ENCODE measurements around the gene GALNS.

GALNS gene

DNA sequence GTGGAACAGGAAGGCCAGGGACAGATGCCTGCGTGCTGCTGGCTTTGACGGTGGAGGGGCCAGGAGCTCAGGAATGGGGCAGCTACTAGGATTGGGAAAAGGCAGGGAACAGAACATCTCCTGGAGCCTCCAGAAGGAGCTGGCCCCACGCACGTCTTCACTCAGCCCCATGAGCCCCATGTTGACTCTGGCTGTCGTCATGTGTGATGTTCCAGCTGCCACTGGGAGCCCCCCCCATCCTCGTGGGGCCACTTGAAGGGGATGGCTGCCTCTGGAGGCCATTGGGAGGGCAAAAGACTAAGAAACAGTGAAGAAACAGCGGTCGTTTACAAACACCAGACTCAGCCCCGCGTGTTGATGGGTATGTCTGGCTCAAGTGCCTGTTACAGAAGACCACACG, 26.5 kb downstream of the GALNS start:
- no peak overlapping the region for H3K27ac ChIP-seq (ENCODE audit: low read depth, low read length)
- no peak overlapping the region for H3K4me2 ChIP-seq (ENCODE audit: low read depth, low read length, poor library complexity, severe bottlenecking)
- TF ChIP-seq, protein P1, sequence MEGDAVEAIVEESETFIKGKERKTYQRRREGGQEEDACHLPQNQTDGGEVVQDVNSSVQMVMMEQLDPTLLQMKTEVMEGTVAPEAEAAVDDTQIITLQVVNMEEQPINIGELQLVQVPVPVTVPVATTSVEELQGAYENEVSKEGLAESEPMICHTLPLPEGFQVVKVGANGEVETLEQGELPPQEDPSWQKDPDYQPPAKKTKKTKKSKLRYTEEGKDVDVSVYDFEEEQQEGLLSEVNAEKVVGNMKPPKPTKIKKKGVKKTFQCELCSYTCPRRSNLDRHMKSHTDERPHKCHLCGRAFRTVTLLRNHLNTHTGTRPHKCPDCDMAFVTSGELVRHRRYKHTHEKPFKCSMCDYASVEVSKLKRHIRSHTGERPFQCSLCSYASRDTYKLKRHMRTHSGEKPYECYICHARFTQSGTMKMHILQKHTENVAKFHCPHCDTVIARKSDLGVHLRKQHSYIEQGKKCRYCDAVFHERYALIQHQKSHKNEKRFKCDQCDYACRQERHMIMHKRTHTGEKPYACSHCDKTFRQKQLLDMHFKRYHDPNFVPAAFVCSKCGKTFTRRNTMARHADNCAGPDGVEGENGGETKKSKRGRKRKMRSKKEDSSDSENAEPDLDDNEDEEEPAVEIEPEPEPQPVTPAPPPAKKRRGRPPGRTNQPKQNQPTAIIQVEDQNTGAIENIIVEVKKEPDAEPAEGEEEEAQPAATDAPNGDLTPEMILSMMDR (IDR thresholded peaks at IDR 0.05; ENCODE audit: insufficient read depth, low read length, poor library complexity, severe bottlenecking) = no peak
- no peak for TF ChIP-seq EZH2phosphoT487 (conservative IDR thresholded peaks at IDR 0.05; ENCODE audit: low read length)
- H3K9ac ChIP-seq (ENCODE audit: low read length) = no peak overlapping the region
- H3K9me2 ChIP-seq (replicated peaks; ENCODE audit: insufficient read depth, low read length) = no peaks in the 10 kb centered on the region
- H3K79me2 ChIP-seq (ENCODE audit: insufficient read depth, low read length) = no peaks in the 10 kb centered on the region
- no peak overlapping the region for H2AFZ ChIP-seq (ENCODE audit: low read depth, low read length, severe bottlenecking)
- H3K36me3 ChIP-seq (ENCODE audit: low read length) = no peaks in the 10 kb centered on the region
- no peaks in the 10 kb centered on the region for H3K9me3 ChIP-seq (ENCODE audit: insufficient read depth, low read length)
- no peak overlapping the region for H3K4me3 ChIP-seq (ENCODE audit: insufficient read depth, low read length, poor library complexity, severe bottlenecking)
- no peaks in the 10 kb centered on the region for H3K27me3 ChIP-seq (ENCODE audit: low read length)
- H3F3A ChIP-seq (ENCODE audit: insufficient read depth) = no peaks in the 10 kb centered on the region
- H4K20me1 ChIP-seq (ENCODE audit: low read depth, low read length) = no peaks in the 10 kb centered on the region

DNA sequence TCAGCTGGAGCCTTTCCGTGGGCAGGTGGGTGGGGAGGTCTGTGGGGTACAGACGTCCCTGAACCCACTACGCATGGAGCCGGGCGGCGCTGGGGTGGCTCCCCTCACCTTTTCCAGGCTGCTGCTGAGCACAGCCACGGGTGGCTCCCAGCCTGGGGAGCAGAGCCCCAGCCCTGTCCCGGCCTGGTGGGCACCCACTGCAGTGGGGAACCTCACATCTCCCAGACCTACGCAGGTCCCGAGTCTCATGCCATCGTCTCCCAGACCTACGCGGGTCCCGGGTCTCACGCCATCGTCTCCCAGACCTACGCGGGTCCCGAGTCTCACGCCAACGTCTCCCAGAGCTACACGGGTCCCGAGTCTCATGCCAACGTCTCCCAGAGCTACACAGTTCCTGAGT, 28.0 kb downstream of the GALNS start:
- H3K27me3 ChIP-seq (ENCODE audit: low read length) = no peaks in the 10 kb centered on the region
- no peaks in the 10 kb centered on the region for H3K9me3 ChIP-seq (ENCODE audit: insufficient read depth, low read length)
- H4K20me1 ChIP-seq (ENCODE audit: low read depth, low read length) = no peaks in the 10 kb centered on the region
- H3K9me2 ChIP-seq (replicated peaks; ENCODE audit: insufficient read depth, low read length) = no peaks in the 10 kb centered on the region
- no peaks in the 10 kb centered on the region for H3F3A ChIP-seq (ENCODE audit: insufficient read depth)
- no peak overlapping the region for H3K27ac ChIP-seq (ENCODE audit: low read depth, low read length)
- no peak overlapping the region for H3K4me3 ChIP-seq (ENCODE audit: insufficient read depth, low read length, poor library complexity, severe bottlenecking)
- no peak overlapping the region for H3K9ac ChIP-seq (ENCODE audit: low read length)
- TF ChIP-seq EZH2phosphoT487 (conservative IDR thresholded peaks at IDR 0.05; ENCODE audit: low read length) = no peak
- TF ChIP-seq, protein P1 (IDR thresholded peaks at IDR 0.05; ENCODE audit: insufficient read depth, low read length, poor library complexity, severe bottlenecking) = no peak
- no peaks in the 10 kb centered on the region for H3K79me2 ChIP-seq (ENCODE audit: insufficient read depth, low read length)
- no peak overlapping the region for H3K4me2 ChIP-seq (ENCODE audit: low read depth, low read length, poor library complexity, severe bottlenecking)
- no peak overlapping the region for H2AFZ ChIP-seq (ENCODE audit: low read depth, low read length, severe bottlenecking)
- H3K36me3 ChIP-seq (ENCODE audit: low read length) = no peaks in the 10 kb centered on the region

DNA sequence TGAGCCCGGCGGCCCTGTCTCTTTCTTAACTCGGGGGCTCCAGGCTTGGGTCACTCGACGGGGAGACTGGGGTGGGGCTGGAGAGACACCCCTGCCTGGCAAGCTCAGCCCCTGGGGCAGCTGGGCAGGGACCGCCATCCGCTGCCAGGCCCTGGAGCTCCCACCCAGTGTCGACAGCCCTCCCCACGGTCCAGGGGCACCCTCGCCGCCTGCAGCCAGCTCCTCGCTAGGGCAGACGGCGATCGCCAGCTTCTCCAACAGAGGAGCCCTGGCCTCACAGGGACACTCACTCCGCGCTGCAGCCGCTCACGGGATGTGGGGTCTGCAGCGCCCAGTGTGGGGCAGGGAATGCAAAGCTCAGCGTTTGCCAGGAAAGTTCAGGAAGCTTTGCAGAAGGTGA, 29.0 kb downstream of the GALNS start:
- no peak overlapping the region for H3K27ac ChIP-seq (ENCODE audit: low read depth, low read length)

More for the DNA sequence above, 29.0 kb downstream of the GALNS start:
- Histone ChIP-seq H3F3A (ENCODE audit: insufficient read depth) (no peaks in the 10 kb centered on the region), H3K9me3 (ENCODE audit: insufficient read depth, low read length) (no peaks in the 10 kb centered on the region), H3K27me3 (ENCODE audit: low read length) (no peaks in the 10 kb centered on the region), H2AFZ (ENCODE audit: low read depth, low read length, severe bottlenecking) (no peak overlapping the region), H3K9ac (ENCODE audit: low read length) (no peak overlapping the region), H3K36me3 (ENCODE audit: low read length) (no peaks in the 10 kb centered on the region), H4K20me1 (ENCODE audit: low read depth, low read length) (no peaks in the 10 kb centered on the region), H3K4me3 (ENCODE audit: insufficient read depth, low read length, poor library complexity, severe bottlenecking) (no peak overlapping the region), H3K79me2 (ENCODE audit: insufficient read depth, low read length) (no peaks in the 10 kb centered on the region), H3K9me2 (replicated peaks; ENCODE audit: insufficient read depth, low read length) (no peaks in the 10 kb centered on the region), H3K4me2 (ENCODE audit: low read depth, low read length, poor library complexity, severe bottlenecking) (no peak overlapping the region)
- TF ChIP-seq, protein P1 (IDR thresholded peaks at IDR 0.05; ENCODE audit: insufficient read depth, low read length, poor library complexity, severe bottlenecking) = no peak
- TF ChIP-seq EZH2phosphoT487 (conservative IDR thresholded peaks at IDR 0.05; ENCODE audit: low read length) = no peak

All from SU-DHL-6 (cell line).